ELF-1 (cell line): ENCODE measurements around the gene ZNF208.
"Not testable (repeated sequence)": the region's sequence is repeated elsewhere in the genome, so short reads cannot be mapped to it uniquely, and the experiment has no call there.

Experiments
- DNase-seq: peaks from one replicate; pipeline ENCODE4 v3.0.0-alpha.2; 2016; ENCODE audit warnings: low read depth, low spot score

Gene ZNF208

GRCh38 chr19:21884786-21885185 is 126.0 kb downstream of the ZNF208 start:
- not testable (repeated sequence) for DNase-seq

GRCh38 chr19:21883516-21883915 is 127.2 kb downstream of the ZNF208 start:
- no peak for DNase-seq
